Sigmoid colon (tissue), 4 donors: ENCODE data around the gene ACER2.

ENCODE experiments used
- POLR2AphosphoS5 ChIP-seq, 4 donors: sonication (generic); formaldehyde crosslinking; IDR thresholded peaks; one replicate each; pipeline ENCODE4 v1.6.1; 2017; ENCODE audit warnings: antibody characterized with exemption in 4 of 4
- TF ChIP-seq, protein P1 (sequence below), 4 experiments: fragments of 450-650 bp in 3 of 4; fragments of 200-600 bp in 1 of 4; IDR thresholded peaks; one replicate each; pipeline ENCODE4 v1.5.1; 2016 to 2019; ENCODE audit warnings: antibody characterized with exemption in 4 of 4, mild to moderate bottlenecking in 3 of 4, moderate library complexity in 2 of 4

DNA sequence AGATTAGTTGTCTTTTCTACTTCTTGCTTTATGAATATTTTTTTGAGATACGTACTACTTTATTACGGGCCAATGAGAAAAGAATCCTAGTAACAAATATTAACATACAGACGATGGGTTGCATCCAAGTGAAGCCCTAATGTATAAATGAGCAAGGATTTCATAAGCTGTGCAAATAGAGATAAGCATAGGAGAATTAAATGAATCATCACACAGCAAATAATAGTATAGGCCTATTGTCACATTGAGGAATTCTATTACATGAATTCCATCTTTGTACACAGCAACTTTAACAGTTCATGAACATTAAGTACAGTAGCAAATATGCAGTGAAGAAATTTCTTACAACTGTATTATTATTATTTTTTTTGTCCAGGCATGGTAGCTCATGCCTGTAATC lies 78.0 kb downstream of the ACER2 start:
- TF ChIP-seq, protein P1, sequence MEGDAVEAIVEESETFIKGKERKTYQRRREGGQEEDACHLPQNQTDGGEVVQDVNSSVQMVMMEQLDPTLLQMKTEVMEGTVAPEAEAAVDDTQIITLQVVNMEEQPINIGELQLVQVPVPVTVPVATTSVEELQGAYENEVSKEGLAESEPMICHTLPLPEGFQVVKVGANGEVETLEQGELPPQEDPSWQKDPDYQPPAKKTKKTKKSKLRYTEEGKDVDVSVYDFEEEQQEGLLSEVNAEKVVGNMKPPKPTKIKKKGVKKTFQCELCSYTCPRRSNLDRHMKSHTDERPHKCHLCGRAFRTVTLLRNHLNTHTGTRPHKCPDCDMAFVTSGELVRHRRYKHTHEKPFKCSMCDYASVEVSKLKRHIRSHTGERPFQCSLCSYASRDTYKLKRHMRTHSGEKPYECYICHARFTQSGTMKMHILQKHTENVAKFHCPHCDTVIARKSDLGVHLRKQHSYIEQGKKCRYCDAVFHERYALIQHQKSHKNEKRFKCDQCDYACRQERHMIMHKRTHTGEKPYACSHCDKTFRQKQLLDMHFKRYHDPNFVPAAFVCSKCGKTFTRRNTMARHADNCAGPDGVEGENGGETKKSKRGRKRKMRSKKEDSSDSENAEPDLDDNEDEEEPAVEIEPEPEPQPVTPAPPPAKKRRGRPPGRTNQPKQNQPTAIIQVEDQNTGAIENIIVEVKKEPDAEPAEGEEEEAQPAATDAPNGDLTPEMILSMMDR (IDR thresholded peaks at IDR 0.05): no peak
- no peak for TF ChIP-seq POLR2AphosphoS5 (IDR thresholded peaks at IDR 0.05)
